Measurements from ENCODE around the gene PYHIN1.

DNA sequence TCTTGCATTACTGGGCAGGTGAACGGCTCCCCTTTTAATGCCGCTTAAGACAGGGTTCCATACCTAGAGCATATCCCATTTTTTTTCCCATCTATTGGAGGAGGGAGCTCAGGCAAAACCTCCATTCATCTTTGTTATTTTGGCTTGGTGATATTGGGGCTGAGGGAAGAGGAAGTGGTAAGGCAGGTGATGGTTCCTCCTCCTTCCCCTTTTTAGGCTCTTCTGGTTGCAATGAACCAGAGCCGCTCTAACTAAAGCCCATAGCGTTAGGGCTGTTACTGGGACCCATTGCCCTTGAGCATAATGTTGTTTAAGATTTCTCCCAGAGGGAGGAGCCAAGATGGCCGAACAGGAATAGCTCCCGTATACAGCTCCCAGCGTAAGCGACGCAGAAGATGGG, 21.1 kb downstream of the PYHIN1 start:
- no peak for TF ChIP-seq POLR2AphosphoS5 (IDR thresholded peaks at IDR 0.05; ENCODE audit: low read depth, low read length)
- TF ChIP-seq, protein P1, sequence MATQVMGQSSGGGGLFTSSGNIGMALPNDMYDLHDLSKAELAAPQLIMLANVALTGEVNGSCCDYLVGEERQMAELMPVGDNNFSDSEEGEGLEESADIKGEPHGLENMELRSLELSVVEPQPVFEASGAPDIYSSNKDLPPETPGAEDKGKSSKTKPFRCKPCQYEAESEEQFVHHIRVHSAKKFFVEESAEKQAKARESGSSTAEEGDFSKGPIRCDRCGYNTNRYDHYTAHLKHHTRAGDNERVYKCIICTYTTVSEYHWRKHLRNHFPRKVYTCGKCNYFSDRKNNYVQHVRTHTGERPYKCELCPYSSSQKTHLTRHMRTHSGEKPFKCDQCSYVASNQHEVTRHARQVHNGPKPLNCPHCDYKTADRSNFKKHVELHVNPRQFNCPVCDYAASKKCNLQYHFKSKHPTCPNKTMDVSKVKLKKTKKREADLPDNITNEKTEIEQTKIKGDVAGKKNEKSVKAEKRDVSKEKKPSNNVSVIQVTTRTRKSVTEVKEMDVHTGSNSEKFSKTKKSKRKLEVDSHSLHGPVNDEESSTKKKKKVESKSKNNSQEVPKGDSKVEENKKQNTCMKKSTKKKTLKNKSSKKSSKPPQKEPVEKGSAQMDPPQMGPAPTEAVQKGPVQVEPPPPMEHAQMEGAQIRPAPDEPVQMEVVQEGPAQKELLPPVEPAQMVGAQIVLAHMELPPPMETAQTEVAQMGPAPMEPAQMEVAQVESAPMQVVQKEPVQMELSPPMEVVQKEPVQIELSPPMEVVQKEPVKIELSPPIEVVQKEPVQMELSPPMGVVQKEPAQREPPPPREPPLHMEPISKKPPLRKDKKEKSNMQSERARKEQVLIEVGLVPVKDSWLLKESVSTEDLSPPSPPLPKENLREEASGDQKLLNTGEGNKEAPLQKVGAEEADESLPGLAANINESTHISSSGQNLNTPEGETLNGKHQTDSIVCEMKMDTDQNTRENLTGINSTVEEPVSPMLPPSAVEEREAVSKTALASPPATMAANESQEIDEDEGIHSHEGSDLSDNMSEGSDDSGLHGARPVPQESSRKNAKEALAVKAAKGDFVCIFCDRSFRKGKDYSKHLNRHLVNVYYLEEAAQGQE (IDR thresholded peaks at IDR 0.05; ENCODE audit: insufficient read depth in 1 of 2, low read depth in 2 of 2, low read length in 2 of 2) = no peak
- TF ChIP-seq SIN3A (IDR thresholded peaks at IDR 0.05; ENCODE audit: borderline replicate concordance, insufficient read depth, low read length) = no peak
- TF ChIP-seq TAF1 (IDR thresholded peaks at IDR 0.05; ENCODE audit: borderline replicate concordance, insufficient read depth, low read length) = no peak
- TF ChIP-seq FOXP2 (optimal IDR thresholded peaks at IDR 0.05; ENCODE audit: borderline replicate concordance, extremely low read depth, extremely low read length, insufficient read depth) = no peak

All from PFSK-1 (cell line).